IPS-18c (cell line): ENCODE data around the gene GPBP1L1.
A peak's percentile ranks its signal among the peaks of the same experiment; 100 is the strongest.
"Not testable (repeated sequence)": the region's sequence is repeated elsewhere in the genome, so short reads cannot be mapped to it uniquely, and the experiment has no call there.

Source experiments
- H3K4me3 ChIP-seq: 2 replicates; pipeline ENCODE4 v1.7.0; 2013; ENCODE audit warnings: low read depth, mild to moderate bottlenecking, low read length, moderate library complexity; ENCODE audit not compliant: insufficient read depth
- H3K9me3 ChIP-seq: one replicate; pipeline ENCODE4 v1.6.1; 2013; ENCODE audit warnings: mild to moderate bottlenecking, low read length, moderate library complexity; ENCODE audit not compliant: control insufficient read depth, insufficient read depth

Gene GPBP1L1

DNA sequence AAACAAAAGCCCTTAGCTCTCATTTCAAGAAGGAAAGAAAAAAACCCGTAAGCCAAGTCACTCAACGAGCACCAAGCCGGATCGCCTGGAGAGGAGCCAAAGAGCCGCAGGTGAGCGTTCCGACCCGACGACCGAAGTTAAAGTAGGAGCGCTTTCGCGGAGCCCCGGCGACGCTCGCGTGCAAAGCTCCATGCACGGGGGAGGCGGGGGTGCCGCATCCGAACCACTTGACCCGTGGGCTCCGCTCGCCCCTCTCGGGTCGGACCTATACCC lies 382 bp downstream of the GPBP1L1 start:
- peak overlapping the region; percentile 100 for H3K4me3 ChIP-seq
- H3K9me3 ChIP-seq: no peaks in the 10 kb centered on the region

DNA sequence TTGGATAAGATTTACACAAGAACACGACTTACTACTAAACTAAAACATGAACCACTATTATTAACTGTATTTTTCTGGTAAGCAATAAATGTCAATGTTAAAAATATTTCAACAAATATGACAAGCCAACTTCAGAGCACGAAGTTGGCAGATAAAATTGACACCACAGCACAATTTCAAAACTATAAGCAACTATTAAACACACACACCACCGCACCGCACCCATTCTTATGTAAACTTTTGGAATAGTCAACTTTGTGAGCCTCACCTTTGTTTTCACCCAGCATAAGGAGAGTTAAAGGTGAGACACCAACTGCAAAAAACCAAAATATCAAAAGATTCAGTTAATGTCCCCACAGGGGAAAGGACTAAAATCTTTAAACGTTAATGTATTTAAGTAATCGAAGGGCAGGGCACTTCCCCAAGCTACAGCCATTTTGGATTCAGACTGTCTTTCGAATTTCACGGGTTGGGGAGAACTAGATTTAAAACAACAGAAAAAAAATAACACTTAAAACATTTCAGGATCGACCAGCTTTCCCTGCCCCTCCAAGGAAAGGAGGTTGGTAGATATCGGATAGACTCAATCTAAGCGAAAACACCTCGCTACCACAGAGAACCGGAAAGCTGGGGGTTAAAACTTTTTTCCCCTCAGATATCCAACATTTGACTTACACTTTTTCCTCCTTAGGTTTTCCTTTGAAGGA lies 872 bp downstream of the GPBP1L1 start:
- Histone ChIP-seq H3K9me3 (no peaks in the 10 kb centered on the region), H3K4me3 (peak overlapping the region; percentile 100)

DNA sequence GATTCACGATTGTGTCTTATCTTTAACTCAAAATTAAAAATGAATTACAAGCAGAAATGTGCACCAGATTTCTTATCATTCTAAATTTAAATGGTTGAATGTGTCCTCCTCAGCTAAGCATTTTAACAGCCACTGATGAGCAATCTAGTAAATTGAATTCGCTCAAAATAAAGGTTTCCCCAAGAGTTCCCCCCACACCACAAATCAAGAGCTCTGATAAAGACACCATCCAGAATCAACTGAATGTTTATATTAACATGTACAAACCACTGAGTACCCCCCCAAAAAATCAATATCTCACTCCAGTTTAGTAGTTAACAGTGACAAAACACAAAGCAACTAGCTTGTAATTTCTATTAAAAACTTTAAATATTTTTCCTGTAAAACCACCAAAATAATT lies 1.9 kb downstream of the GPBP1L1 start:
- Histone ChIP-seq H3K4me3 (no peak overlapping the region), H3K9me3 (no peaks in the 10 kb centered on the region)

DNA sequence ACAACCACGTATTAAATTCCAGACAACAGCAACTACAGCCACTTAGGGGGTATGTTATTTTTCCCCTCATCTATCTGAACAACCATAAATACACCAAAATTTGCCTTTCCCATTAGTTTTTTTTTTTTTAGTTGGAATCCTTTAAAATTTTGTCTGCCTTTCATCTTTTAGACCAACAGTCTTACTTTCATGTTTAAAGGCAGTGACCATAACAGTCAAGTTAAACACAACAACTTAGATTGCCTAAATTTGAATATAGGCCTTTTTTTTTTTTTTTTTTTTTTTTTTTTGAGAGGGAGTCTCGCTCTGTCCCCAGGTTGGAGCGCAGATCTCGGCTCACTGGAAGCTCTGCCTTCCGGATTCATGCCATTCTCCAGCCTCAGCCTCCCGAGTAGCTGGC lies 3.4 kb downstream of the GPBP1L1 start:
- Histone ChIP-seq H3K9me3 (no peaks in the 10 kb centered on the region), H3K4me3 (no peak overlapping the region)

DNA sequence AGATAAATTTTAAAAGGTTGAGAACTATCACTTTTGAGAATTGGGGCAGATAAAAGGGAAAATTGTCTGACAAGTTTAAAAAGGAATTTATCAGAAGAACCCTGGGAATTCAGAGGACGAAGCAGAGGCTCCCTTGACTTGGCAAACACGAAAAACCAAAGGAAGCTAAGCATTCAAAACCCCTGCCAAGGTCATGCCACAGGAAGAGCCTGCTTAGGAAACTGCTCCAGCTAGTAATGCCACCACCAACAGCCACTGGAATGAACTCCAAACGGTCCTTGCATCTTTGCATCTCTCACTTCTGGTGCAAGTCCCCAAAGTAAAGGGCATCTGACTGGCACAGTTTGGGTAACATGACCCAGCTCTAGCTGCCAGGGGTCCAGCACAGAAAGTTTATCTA lies 7.2 kb downstream of the GPBP1L1 start:
- Histone ChIP-seq H3K9me3 (no peaks in the 10 kb centered on the region), H3K4me3 (no peak overlapping the region; the same call in 1 of the 2 replicates)

DNA sequence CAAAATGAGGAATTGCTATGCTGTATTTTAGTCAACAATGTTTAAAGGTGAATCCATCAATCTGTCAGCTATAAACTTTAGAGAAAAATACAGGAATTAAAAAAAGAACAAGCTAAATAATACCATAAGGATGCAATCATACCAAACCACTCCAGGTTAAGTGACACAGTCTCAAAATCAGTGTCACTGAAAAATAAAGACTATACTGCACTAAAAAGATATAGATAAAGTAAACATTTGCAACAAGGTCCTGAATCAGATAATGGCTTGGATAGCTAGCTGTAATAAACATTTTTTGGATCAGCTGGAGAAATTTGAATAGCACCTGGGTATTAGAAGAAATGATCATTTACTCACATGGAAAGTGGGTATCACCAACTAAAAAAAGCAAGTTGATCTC lies 7.8 kb downstream of the GPBP1L1 start:
- Histone ChIP-seq H3K9me3 (no peaks in the 10 kb centered on the region), H3K4me3 (no peak overlapping the region)

DNA sequence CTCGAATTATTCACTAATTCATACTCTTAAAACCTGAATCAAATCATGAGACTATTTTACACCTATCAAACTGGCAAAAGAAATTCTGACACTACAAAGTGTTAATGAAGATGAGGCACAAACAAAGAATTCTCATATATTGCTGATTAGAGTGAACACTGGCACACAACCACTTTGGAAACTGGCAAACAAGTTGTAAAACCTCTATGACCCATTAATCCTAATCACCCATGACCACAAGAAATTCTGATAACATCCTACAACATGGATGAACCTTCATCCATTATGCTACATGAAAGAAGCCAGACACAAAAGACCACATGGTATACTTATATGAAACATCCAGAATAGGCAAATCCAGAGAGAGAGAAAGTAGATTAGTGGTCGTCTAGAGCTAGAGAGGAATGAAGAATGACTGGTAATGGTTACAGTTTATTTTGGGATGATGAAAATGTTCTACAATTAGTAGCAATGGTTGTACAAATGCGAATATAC lies 8.5 kb downstream of the GPBP1L1 start:
- H3K9me3 ChIP-seq: no peaks in the 10 kb centered on the region
- no peak overlapping the region for H3K4me3 ChIP-seq

DNA sequence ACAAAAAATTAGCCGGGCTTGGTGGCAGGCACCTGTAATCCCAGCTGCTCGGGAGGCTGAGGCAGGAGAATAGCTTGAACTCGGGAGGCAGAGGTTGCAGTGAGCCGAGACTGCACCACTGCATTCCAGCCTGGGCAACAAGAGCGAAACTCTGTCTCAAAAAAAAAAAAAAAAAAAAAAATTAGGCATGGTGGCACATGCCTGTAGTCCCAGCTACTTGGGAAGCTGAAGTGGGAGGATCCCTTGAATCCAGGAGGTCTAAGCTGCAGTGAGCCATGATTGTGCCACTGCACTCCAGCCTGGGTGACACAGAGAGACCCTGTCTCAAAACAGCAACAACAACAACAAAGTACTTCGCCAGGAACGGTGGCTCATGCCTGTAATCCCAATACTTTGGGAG lies 9.8 kb downstream of the GPBP1L1 start:
- H3K4me3 ChIP-seq, H3K9me3 ChIP-seq: not testable (repeated sequence)

DNA sequence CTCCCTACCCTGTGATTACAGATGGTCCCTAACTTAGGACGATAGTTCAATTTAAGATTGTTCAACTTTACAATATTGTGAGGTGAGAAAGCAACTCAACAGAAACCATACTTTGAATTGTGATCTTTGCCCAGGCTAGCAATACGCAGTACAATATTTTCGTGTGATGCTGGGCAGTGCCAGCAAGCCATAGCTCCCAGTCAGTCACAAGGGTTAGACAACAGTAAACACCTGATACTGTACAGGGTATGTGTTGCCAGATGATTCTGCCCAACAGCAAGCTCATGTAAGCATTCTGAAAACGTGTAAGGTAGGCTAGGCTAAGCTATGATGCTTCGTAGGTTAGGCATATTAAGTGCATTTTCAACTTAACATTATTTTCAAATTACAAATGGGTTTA lies 11.9 kb downstream of the GPBP1L1 start:
- H3K9me3 ChIP-seq: no peaks in the 10 kb centered on the region
- H3K4me3 ChIP-seq: no peak overlapping the region

DNA sequence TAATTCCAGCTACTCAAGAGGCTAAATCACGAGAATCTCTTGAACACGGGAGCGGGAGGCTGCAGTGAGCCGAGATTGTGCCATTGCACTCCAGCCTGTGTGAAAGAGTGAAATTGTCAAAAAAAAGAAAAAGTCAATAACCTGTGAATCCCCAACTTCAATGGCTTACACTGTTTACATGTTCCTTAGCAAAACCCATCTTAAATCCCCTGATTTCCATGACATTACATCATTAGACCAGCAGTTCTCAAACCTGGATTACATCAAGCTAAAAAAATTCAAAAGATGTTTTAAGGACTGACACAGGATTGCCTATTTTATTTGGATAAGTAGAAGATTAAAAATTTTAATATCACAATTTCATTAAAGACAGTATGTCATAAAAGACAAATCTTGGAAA lies 12.4 kb downstream of the GPBP1L1 start:
- no peaks in the 10 kb centered on the region for H3K9me3 ChIP-seq
- no peak overlapping the region for H3K4me3 ChIP-seq

DNA sequence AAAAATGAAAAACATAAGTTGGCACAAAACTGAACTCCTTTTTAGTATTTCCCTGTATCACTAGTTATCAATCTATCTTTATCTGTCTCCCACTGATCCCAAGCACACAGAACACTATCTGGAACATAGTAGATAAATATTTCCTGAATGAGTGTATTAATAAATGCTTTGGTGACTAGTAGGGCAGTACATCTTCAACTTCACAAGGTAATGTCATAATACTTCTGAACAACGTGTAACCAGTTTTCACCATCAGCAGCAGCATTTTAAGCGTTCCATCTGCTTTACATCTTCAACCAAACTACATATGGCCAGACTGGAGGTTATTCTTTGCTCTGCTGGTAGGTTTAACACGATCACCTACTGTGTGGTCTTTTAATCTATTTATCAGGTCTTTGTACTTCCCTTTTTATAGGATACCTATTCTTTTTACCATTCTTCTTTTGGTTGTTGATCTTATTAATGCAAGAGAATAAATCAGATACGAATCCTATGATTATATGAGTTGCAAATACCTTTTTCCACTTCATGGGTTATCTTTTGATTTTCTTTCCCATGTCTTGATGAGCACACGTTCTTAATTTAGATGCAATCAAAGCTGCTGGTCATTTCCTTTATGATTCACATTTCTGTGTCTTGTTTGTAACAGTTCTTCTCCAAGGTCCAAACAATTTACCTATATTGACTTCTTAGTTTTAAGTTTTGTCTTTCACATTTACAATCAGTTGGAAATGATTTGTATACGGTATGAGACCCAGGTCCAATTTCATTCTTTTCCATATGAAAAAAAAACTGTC lies 16.3 kb downstream of the GPBP1L1 start:
- Histone ChIP-seq H3K4me3 (no peak overlapping the region), H3K9me3 (no peaks in the 10 kb centered on the region)

DNA sequence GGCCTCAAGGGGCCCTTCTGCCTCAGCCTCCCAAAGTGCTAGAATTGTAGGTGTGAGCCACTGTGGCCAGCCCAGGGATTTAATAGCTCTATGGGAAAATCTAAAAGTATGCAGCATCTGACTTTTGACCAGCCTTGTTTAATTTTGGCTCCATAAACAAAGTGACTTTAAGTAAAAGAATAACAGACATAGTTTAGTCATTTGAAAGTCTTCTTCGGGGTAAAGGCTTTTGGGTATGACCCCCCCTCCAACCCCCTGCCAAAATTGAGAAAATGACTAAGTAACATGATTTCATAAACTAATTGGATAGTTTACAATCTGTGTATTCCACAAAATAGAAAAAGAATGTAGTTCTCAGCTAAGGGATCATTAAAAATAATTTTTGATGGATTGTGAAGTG lies 17.0 kb downstream of the GPBP1L1 start:
- no peak overlapping the region for H3K4me3 ChIP-seq

DNA sequence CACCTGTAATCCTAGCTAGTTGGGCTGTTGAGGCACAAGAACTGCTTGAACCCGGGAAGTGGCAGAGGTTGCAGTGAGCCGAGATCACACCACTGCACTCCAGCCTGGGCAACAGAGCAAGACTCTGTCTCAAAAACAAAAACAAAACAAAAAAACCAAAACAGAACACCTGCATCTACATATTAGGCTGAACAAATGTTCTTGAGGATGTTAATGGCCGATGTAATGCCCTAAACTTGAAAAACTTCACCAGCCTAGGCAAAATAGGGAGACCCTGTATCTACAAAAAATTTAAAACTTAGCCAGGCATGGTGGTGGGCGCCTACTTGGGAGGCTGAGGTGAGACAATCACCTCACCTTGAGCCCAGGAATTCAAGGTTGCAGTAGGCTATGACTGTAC lies 17.8 kb downstream of the GPBP1L1 start:
- no peaks in the 10 kb centered on the region for H3K9me3 ChIP-seq

More for the DNA sequence above, 17.0 kb downstream of the GPBP1L1 start:
- H3K9me3 ChIP-seq: no peaks in the 10 kb centered on the region

DNA sequence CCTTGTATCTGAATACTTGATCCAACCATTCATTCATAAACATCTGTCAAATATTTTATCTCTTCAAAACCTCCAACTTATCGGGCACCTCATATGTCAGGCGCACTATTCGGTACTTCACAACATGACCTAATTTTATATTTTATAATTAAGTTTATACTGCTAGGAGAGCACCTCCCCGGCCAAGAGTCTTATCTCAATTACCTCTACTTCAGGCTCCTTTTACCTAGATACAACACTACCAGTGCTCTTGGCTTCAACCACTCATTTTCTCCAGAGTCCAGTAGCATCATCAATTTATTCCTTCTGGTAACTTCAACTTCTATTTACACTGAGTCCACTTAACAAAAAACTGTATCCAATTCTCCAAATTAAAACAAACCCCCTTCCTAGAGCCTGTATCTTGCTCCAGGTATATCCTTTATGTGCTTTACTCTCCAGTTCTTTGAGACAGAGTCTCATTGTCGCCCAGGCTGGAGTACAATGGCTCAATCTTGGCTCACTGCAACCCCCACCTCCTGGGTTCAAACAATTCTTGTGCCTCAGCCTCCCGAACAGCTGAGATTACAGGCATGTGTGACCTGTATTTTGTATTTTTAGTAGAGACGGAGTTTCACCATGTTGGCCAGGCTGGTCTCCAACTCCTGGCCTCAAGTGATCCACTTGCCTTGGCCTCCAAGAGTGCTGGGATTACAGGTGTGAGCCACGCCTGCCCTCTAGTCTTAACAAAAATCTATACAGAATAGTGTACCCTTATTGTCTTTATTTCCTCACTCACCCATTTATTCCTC lies 18.8 kb downstream of the GPBP1L1 start:
- Histone ChIP-seq H3K9me3 (no peaks in the 10 kb centered on the region), H3K4me3 (no peak overlapping the region)

More for the DNA sequence above, 17.8 kb downstream of the GPBP1L1 start:
- no peak overlapping the region for H3K4me3 ChIP-seq

DNA sequence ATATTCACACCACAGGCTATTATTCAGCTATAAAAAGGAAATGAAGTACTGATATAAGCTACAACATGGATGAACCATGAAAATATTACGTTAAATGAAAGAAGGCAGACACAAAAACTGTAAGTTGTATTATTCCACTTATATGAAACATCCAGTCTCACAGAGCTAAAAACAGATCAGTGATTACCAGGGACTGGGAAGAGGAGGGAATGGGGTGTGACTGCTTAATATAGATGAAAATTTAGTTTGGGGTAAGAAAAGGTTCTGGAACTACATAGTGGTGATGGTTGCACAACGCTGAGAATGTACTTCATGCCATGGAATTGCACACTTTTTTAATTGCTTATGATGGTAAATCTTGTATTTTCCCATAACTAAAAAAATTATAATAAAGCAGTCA lies 19.5 kb downstream of the GPBP1L1 start:
- Histone ChIP-seq H3K9me3 (no peaks in the 10 kb centered on the region), H3K4me3 (no peak overlapping the region)

DNA sequence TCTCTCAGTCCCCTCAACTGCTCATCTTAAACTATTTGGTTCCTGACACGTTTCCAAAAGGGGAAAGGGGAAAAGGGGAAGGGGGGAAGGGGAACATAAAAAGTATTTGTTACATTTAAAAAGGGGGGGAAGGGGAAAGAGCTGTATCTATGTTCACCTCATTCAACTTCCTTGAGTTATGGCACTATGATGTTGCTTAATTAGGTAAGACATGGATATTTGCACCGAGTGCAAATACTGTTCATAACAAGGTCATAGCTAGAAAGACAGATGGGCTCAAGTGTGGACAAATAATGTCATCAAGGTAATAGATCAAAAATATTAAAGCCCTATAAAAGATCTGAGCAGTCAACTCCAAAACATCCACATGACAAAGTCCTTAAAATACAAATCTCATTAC lies 26.0 kb downstream of the GPBP1L1 start:
- Histone ChIP-seq H3K9me3 (no peaks in the 10 kb centered on the region), H3K4me3 (no peak overlapping the region)

DNA sequence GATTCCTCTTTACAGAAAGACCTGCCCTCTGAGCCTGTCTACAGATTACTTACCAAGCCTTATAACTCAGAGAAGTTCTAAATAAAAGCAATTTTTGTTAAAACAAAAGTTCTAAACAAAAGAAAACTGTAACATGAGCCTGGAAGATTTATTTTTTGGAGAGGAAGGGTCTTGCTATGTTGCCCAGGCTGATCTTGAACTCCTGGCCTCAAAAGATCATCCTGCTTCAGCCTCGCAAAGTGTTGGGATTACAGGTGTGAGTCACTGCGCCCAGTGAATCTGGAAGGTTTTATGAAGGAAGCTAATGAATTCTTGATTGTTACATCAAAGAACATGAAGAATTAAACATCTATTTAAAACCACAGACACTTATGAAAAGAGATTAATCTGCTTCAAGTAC lies 27.1 kb downstream of the GPBP1L1 start:
- H3K4me3 ChIP-seq: no peak overlapping the region
- no peaks in the 10 kb centered on the region for H3K9me3 ChIP-seq

DNA sequence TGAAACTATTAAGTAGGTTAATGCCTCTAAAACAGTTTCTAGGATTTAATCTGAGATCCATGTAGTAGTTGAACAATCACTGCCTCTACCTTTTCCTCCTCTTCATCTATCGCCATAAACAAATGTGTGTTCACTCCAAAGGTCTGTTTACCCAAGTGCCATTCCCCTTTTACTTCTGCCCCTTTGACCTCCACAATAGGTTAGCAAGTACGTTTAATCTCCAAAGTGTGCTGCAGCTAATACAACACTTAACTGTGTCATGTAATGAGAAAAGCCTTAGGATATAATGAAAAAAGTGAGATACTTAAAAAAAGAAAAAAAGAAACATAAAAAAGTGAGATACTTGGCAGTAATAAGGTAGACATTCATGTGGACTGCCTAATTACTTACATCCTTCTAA lies 28.2 kb downstream of the GPBP1L1 start:
- no peaks in the 10 kb centered on the region for H3K9me3 ChIP-seq
- H3K4me3 ChIP-seq: no peak overlapping the region
